PC-3 (cell line): ENCODE measurements around the gene LRIG3.

ENCODE experiments used
- EZH2 ChIP-seq: fragments of 300-600 bp; sonication (generic); IDR thresholded peaks from one replicate; pipeline ENCODE4 v1.6.1; 2017; ENCODE audit warnings: antibody characterized with exemption, mild to moderate bottlenecking, low read length; ENCODE audit not compliant: unreplicated experiment
- TF ChIP-seq, protein P1 (sequence below): fragments of 300-600 bp; sonication (generic); conservative IDR thresholded peaks from 2 replicates; pipeline ENCODE4 v1.5.1; 2017; ENCODE audit warnings: antibody characterized with exemption, low read depth, mild to moderate bottlenecking, low read length

DNA sequence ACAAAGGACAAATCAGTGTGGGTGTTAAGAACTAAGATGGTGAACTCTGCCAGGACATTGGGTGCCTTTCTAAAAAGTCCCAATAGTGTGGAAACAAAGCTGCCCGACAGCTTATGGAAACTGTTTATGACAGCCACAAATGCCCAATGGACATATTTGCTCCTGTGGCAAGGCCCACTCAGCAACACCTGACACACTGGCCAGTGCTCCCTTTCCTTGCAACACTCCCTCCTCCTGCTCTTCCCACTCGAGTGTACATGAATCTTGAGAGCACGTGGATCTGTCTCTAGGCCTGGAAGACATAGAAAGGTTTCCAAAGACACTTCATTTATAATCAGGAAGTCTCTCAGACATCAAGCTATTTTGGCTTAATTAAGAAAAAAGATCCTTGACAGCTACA, 14.2 kb upstream of the LRIG3 start:
- TF ChIP-seq, protein P1, sequence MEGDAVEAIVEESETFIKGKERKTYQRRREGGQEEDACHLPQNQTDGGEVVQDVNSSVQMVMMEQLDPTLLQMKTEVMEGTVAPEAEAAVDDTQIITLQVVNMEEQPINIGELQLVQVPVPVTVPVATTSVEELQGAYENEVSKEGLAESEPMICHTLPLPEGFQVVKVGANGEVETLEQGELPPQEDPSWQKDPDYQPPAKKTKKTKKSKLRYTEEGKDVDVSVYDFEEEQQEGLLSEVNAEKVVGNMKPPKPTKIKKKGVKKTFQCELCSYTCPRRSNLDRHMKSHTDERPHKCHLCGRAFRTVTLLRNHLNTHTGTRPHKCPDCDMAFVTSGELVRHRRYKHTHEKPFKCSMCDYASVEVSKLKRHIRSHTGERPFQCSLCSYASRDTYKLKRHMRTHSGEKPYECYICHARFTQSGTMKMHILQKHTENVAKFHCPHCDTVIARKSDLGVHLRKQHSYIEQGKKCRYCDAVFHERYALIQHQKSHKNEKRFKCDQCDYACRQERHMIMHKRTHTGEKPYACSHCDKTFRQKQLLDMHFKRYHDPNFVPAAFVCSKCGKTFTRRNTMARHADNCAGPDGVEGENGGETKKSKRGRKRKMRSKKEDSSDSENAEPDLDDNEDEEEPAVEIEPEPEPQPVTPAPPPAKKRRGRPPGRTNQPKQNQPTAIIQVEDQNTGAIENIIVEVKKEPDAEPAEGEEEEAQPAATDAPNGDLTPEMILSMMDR = no peak
- no peak for TF ChIP-seq EZH2
